ENCODE measurements around the gene IQCK.
"Not testable (repeated sequence)": the region's sequence is repeated elsewhere in the genome, so short reads cannot be mapped to it uniquely, and the experiment has no call there.

IQCK gene, protein sequence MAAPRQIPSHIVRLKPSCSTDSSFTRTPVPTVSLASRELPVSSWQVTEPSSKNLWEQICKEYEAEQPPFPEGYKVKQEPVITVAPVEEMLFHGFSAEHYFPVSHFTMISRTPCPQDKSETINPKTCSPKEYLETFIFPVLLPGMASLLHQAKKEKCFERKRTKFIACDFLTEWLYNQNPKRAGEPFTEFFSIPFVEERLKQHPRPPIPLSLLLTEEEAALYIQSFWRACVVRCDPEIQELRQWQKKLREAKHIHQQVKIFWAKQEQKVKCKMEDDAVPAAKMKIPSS

DNA sequence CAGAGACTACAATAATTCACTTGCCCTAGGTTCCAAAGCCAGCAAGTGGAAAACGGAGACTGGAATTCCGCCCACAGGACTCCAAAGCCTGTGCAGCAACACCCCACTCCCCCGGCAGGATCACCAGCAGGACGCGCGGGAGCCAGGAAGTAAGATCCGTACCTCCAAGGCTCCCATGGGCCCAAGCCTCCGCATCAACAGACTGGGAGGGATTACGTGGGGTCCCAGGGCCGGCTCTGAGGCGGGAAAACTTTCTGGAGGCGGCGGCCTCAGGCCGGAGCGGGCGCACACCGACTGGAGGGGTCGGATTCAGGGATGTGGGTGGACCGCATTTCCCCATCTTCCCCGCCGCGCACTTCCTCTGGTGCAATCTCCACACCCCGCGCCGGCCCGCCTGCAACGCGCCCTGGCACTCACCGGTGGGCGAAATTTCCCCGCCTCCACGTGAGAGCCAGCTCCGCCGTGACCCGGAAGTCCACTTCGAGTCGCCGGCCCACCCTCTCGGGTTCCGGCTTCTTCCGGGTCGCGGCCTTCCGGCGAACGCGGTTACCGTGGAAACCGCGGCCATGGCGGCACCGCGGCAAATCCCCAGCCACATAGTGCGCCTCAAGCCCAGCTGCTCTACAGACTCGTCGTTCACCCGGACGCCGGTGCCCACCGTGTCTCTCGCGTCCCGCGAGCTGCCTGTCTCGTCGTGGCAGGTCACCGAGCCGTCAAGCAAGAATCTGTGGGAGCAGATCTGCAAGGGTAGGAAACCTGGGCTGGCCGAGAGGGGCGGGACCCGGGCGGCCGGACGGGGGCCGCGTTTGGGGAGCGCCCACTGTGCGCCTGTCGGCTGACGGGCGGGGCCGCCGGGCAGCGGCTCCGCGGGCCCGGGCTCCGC, at the start of gene IQCK, which contains the start of gene KNOP1:
Gene IQCK (plus strand): TSS at position 531 of the 883 bp plus-strand sequence. CDS start 36 bp downstream, at position 567.
Gene KNOP1 (minus strand): TSS at position 487 of the 883 bp plus-strand sequence. CDS start 3,192 bp downstream, outside the sequence.
- peak; percentile 69 for DNase-seq (ENCODE audit: low read depth)

DNA sequence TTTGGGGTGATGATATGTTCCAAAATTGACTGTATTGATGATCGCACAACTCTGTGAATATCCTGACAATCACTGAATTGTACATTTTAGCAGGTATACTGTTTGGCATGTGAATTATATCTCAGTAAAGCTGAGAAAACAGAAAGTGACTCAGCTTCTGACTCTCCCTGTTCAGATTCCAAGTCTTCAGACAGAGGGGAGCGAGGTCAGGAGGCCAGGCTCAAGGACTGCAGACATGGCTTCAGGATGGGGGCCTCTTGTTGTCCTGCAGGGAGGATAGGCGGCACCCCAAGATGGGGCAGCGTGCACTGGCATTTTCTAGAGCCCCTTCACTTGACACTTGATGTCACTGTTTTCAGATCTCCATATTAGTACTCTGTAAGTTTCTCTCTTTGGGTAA, 45.7 kb upstream of the IQCK start:
- DNase-seq (ENCODE audit: low read depth) = no peak

DNA sequence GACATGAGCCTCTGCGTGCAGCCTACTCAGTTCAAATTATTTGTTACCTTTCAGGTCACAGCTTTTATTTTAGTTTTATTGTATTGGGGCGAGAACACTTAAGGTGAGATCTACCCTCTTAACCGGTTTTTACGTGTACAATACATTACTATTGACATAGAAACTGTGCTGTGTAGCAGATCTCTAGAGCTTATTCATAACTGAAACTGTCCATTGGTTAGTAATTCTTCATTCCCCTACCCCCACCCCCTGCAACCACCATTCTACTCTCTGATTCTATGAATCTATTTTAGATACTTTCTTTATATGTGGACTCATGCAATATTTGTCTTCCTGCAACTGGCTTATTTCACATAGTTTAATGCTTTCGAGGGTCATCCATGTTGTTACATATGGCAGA, 43.6 kb upstream of the IQCK start:
- no peak for DNase-seq (ENCODE audit: low read depth)

DNA sequence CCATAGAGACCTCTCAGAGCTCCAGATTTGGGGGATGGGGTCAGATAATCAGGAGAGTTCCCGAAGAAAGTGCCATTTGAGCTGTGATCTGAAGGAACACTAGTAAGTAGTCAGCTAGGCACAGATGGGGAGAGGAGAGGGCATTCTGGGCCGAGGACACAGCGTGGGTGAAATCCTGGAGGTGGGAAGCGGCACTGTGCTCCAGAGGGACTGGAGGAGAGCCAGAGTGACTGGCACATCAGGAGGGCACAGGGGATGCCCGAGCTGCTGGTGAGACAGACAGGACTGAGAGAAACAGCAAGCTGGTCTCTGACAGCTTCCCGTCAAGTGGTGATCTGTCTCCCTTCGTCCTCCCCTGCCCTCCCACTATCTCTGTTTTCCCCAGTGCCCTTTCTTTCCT, 40.7 kb upstream of the IQCK start:
- DNase-seq (ENCODE audit: low read depth) = no peak

DNA sequence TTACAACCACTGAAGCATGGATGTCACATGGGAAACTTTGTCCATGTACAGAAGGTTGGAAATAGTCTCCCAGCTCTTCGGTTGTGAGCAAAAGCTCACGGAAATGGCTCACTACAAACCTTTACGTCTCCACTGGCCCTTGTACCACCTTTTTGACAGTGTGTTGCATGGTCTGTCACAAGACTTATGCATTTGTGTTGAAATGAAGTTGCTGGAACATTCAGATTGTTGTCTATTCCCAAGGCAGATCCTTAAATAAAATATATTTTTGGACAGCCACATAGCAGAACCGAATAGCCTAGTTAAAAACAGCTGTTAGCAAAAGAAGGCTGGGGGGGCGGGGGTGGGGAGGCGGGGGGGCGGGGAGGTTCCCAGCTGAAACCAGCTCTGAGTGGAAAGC, 39.3 kb upstream of the IQCK start:
- no peak for DNase-seq (ENCODE audit: low read depth)

DNA sequence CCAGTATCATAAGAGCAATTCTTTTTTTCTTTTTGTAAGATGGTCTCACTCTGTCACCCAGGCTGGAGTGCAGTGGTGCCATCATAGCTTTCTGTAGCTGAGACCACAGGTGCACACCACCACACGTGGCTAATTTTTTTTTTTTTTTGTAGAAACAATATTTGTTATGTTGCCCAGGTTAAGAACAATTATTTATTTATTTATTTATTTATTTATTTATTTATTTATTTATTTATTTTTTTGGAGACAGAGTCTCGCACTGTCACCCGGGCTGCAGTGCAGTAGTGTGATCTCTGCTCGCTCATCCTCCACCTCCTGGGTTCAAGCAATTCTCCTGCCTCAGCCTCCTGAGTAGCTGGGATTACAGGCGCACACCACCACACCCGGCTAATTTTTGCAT, 38.8 kb upstream of the IQCK start:
- not testable (repeated sequence) for DNase-seq (ENCODE audit: low read depth)

DNA sequence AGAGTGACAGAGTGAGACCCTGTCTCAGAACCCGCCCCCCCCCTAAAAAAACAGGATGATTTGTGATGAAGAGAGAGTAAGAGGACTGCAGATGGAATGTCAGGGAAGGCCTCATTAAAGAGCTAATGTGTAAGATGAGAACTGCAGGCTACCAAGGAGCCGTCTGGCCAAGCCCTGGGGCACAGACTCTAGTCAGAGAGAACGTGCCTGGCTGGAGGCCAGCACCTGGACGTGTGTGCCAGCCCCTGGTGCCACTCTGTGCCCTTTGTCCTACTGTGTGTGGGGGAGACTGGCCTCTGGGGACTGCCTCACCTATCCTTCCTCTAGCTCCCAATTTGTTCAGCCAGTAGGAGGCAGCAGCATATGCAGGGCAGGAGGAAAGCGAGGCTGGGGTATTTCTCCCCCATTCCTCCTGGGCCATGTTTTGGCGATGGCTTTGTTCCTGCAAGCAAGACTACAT, 37.2 kb upstream of the IQCK start:
- DNase-seq (ENCODE audit: low read depth) = no peak

DNA sequence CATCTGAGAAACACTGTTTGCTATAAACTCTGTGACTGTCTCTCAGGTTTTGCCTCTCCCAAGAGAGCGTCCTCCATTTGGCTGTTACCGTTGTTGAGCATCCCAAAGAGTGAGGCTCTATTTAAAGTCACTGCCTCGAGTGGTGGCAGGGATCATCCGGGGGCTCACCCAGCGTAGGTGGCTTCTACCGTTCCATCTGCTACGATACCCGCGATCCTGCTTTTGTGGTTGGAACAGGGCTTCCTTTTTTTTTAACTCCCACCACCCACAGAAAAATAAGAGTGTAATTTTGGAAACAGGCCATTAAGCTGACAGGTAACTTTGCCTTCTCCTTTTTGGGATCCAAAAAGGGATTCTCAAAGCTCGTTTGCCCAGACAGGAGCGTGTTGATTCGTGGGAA, 36.4 kb upstream of the IQCK start:
- no peak for DNase-seq (ENCODE audit: low read depth)

DNA sequence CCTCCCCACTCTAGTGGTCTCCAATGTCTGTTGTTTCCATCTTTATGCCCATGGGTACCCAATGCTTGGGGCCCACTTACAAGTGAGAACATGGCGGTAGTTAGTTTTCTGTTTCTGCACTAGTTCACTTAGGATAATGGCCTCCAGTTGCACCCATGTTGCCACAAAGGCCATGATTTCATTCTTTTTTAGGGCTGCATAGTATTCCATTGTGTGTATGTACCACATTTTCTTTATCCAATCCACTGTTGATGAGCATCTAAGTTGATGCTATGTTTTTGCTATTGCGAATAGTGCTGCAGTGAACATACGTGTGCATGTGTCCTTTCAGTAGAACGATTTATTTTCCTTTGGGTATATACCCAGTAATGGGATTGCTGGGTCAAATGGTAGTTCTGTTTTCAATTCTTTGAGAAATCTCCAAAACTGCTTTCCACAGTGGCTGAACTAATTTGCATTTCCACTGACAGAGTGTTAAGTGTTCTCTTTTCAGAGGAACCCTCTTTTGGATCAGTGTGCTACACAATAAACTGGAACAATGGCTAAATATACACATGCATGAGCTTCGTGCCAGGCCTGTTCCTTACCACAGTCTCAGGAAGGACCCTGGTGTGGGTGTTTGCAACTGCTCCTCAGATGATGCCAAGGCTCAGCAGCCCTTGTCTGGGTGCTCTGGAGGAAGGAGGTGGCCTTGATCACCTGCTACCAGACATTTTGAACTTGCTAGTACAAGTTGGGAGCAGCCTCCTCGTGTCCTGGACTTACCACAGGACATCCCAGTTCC, 34.4 kb upstream of the IQCK start:
- DNase-seq (ENCODE audit: low read depth) = no peak

DNA sequence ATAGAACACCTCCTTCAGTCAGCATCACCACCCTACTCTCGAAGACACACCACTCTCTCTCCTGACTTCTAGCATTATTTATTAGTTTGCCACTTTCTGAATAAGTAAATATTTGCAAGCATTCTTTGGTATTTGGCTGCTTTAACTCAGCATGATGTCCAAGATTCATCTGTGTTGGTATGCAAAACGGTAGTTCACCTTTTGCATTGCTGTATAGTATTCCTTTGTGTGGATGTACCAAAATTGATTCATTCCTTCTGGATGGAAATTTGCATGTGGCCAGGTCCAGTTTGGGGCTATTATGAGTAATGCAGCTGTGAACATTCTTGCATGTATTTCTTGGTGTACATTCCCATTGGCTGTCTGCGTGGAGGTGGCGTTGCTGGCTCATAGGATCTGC, 32.9 kb upstream of the IQCK start:
- no peak for DNase-seq (ENCODE audit: low read depth)

DNA sequence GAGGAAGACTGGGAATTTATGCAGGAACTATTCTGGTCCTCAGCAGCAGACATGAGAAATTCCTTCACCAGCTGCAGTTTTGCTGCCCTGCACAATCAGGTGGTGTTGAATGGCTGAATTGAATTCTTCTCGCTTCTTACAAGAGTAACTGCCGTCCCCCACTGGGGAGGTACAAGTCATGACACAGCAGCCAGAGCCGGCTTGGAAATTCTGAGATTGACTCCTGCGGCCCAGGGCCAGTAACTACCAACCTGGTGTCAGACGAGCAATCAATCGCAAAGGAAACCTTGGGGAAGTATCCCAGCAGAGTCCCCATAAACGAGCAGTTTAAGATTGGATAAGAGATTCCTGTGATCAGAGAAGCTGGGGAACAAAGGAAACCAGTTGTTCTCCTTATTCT, 30.8 kb upstream of the IQCK start:
- no peak for DNase-seq (ENCODE audit: low read depth)

DNA sequence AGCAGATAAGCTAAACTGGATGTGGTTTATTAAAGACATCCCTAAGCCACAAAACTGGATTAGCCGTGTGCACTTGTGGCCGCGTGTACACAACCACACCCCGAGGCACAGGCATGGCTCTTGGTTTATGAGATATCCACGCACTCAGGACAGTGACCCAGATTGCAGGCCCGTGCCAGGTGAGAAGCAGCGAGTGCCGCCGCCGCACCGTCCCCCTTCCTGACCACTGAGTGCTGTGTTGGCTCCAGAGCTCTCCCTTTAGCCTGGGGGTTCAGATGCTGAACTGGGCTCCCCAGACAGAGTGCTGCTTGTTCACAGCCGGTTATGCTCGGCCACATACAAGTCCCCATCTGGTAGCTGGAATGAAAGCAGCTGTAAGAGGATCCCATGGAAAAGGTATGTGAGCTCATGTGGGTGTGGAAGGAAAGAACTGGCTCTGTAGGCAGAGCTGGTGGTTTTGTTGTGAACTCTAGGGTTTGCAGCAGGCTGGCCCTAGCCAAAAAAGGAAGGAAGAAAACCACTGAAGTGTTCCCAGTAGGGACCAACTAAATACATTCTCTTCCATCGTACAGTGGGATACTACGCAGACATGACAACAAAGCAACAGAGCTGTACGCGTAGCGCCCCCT, 29.6 kb upstream of the IQCK start:
- DNase-seq (ENCODE audit: low read depth) = no peak

DNA sequence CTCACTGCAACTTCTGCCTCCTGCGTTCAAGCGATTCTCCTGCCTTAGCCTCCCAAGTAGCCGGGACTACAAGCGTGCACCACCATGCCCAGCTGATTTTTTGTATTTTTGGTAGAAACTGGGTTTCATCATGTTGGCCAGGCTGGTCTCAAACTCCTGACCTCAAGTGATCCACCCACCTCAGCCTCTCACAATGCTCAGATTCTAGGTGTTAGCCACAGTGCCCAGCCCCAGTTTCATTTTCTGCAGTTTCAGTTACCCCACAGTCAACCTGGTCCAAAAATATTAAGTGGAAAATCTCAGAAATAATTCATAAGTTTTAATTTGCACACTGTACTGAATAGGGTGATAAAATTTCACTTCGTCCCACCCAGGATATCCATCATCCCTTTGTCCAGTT, 28.7 kb upstream of the IQCK start:
- no peak for DNase-seq (ENCODE audit: low read depth)

DNA sequence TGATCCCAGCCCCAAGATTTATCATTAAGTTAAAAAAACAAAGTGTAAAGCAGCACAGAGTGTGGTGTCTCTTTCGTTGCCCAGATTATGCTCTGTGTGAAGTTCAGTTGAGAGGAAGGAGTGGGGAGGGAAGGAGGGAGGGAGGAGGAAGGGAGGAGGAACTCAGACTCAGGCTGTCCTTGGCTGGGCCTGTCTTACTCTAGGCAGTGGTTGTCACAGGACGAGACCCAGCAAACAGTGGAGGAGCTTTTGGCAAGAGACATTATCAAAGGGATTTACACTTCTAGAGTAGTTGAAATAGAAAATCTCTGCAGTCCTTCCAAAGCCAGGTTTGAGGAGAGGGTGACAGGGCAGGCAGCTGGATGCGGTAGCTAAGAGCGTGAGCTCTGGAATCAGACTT, 27.9 kb upstream of the IQCK start:
- DNase-seq (ENCODE audit: low read depth) = no peak

DNA sequence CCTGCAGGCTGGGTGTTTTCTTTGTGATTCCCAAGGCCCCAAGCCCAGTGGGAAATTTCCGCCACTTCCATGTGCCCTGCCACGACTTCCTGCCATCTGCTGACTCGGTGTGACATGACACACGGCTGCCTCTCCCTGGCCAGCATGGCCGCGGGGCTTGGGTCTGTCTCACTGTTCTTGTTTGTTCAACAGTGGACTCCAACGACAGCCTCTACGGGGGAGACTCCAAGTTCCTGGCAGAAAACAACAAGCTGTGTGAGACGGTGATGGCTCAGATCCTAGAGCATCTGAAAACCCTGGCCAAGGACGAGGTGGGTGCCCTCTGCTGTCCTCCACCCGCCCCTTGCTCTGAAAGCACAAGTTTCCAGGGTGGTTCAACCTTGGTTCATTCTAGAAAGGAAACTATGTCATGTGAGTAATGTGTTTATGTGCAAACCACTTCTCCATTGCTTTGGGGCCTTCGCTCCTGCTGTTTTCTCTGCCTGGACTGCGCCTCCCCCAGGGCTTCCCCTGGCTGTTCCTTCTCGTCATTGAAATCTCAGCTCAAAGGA, 26.8 kb upstream of the IQCK start:
- no peak for DNase-seq (ENCODE audit: low read depth)

DNA sequence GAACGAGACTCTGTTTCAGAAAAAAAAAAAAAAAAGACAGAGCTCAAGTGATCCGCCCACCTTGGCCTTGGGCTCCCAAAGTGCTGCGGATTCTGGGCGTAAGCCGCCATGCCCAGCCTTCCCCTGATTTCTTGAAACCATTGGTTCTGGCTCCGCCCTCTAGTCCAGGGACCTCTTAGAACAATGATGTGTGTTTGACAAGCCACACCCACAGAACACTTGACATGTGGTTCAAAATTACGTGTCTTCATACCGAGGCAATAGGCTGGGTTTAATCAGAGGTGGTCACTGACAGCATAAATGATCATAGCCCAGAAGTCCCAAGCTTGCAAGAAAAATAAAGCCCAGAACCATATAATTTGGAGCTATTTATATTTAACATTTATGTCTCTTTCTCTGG, 23.1 kb upstream of the IQCK start:
- no peak for DNase-seq (ENCODE audit: low read depth)

DNA sequence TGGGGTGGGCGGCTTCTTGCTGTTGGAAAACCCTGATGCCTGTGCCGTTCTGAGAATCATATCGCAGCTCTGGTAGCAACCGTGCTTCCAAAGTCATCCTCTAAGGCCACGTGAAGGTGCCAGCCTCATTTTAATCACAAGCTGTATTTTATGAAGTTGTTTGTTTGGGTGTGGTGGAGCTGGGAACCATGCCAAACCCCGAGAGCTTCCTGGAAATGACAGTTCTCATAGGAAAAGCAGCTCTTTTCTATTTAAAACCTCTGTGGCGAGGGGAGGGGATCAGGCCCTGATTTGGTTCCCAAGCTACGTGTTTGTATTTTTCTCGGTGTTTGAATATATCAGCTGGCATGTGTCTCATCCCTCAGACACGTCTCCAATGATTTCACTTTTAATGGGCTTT, 21.7 kb upstream of the IQCK start:
- DNase-seq (ENCODE audit: low read depth) = no peak

DNA sequence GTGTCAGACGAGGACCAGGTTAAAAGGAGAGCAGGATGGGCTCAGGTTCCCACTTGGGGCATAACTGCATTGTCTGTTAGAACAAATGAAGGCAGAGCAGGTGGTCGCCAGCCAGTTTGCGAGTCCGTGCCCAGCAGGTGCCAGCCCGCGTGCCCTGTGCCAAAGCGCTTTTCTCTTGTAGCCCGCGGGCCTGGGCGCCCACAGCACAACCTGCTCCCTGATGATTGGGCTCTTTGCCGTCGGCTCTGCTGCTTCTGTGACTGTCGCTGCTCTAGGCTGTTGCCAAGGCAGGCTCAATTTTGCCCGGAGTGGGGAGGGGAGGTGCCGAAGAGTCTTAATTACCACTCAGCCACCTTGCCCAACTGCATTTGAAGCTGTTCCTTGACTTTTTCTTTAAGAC, 21.1 kb upstream of the IQCK start:
- DNase-seq (ENCODE audit: low read depth) = no peak

DNA sequence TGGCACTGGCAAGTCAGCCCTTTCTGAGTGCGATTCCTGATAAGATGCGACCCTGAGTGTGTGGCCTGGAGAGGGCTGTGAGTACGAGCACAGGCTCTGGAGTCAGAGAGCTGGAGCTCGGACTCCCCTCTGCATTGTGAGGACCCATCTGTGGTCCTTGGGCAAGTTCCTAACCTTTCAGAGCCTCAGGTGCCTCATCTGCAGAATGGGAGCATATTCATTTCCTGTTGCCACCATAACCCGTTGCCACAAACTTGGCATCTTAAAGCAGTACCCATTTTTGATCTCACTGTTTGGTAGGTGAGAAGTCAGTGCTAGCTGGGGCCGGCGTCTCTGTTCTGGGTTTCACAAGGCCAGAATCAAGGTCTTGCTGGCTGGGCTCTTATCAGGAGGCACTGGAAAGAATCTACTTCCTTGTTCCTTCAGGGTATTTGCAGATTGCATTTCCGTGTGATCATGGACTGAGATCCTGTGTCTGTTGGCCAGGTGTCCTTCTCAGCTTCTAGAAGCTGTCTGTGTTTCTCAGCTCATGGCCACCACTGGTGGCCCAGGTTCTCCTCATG, 20.2 kb upstream of the IQCK start:
- no peak for DNase-seq (ENCODE audit: low read depth)

DNA sequence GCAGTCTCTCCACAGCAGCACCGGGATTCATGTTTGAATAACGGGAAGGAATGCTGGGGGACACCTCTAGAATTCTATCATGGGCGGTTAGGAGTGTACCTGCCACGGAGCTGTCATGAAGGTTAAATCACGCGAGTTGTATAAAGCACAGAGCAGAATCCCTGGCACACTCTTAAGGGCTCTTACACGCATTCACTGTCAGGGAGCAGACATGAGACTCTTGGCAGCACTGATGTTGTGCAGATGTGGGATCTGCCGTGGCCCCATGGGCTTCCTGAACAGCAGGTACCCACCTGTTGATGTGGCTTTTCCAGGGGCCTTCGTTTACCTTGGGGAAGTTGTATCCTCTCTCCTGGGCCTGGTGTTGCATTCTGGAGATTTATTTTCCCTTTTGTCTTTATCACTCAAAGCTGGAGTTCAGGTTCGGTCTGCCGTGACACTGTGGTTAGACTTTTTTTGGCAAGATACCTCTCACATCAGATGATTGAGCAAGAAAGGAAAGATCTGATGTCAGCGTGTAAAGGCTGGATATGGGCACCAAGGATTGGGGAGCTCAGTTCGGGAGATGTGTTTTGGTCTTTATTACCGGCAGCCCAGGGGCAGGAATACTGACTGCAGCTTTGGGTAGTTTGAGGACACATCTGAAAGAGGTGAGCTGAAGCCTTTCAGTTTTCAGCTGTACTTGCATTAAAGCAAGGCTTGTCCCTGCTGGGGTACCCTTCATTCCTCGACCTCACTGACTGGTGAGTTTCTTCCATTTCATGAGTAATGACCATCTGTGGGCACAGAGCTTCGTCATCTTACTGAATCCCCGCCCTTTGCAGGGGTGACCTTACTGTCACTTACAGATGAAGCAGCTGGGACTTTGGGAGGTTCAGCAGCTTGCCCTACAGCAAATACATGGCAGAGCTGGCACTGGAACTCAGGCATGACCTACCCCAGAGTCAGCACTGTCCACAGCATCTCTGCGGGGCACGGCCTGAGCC, 19.3 kb upstream of the IQCK start:
- no peak for DNase-seq (ENCODE audit: low read depth)

Measured in CMK (cell line).